Ascending aorta (tissue), 2 donors: ENCODE data around the gene ATP6V0E2. TPM values are rescaled to one million over a fixed set of nuclear protein-coding genes. Genes with fewer than 3 reads are reported as not detected.

Source experiments
- DNase-seq, 2 donors: peaks; one replicate each; pipeline ENCODE4 v3.0.0-alpha.2; 2019; ENCODE audit warnings: low spot score in 2 of 2
- H3K27ac ChIP-seq, 2 donors: fragments of 200-600 bp; sonication (generic); one replicate each; pipeline ENCODE4 v1.5.1; 2016 to 2017; ENCODE audit warnings: mild to moderate bottlenecking in 1 of 2
- H3K27me3 ChIP-seq: fragments of 200-600 bp; sonication (generic); one replicate; pipeline ENCODE4 v1.5.1; 2017
- H3K36me3 ChIP-seq, 2 donors: fragments of 200-600 bp; sonication (generic); one replicate each; pipeline ENCODE4 v1.5.1; 2016
- H3K4me1 ChIP-seq, 2 donors: fragments of 200-600 bp; sonication (generic); one replicate each; pipeline ENCODE4 v1.5.1; 2016 to 2017; ENCODE audit warnings: mild to moderate bottlenecking in 1 of 2
- H3K4me3 ChIP-seq, 2 donors: fragments of 200-600 bp; sonication (generic); one replicate each; pipeline ENCODE4 v1.5.1; 2016 to 2017; ENCODE audit warnings: mild to moderate bottlenecking in 1 of 2
- H3K9me3 ChIP-seq, 2 donors: fragments of 200-600 bp; sonication (generic); one replicate each; pipeline ENCODE4 v1.5.1; 2016
- CTCF ChIP-seq, 3 experiments: fragments of 200-600 bp in 2 of 3; fragments of 450-650 bp in 1 of 3; sonication (generic) in 2 of 3; IDR thresholded peaks; one replicate each; pipeline ENCODE4 v1.5.1; 2016 to 2019; ENCODE audit warnings: antibody characterized with exemption in 3 of 3, mild to moderate bottlenecking in 1 of 3, moderate library complexity in 1 of 3
- intact Hi-C: fragments of 100-400 bp; cut with DNase I; formaldehyde crosslinking; loops from one replicate; pipeline ENCODE4 v1.15.1; 2023
- total RNA-seq: library from RNA; depleted of rRNA; stranded (reverse); fragments of >200 nt; gene quantifications from one replicate; pipeline ENCODE4 v1.1.0, GENCODE V29; 2016

Gene ATP6V0E2
- total RNA-seq, 1 donor from 2014 or later = 29.5 TPM

- Histone ChIP-seq H3K9me3 (no peaks in the 10 kb centered on the region), H3K36me3 (peaks cover 51 to 74% of the 10 kb centered on the region in 2 donors), H3K4me3 (no peak overlapping the region), H3K27ac (no peak overlapping the region), H3K4me1 (no peaks in the 10 kb centered on the region), H3K27me3 (no peaks in the 10 kb centered on the region)
- no peak for DNase-seq
- intact Hi-C loops = no loop called here
- peak in 1 of 3 experiments; percentile 1 for TF ChIP-seq CTCF (IDR thresholded peaks at IDR 0.05)
Measured at GRCh38 chr7:149861728-149862045, 12.1 kb upstream of the ATP6V0E2 start.

GRCh38 chr7:149862156-149862555, 11.6 kb upstream of the ATP6V0E2 start:
- no peak for TF ChIP-seq CTCF (IDR thresholded peaks at IDR 0.05)
- no peaks in the 10 kb centered on the region for H3K9me3 ChIP-seq
- H3K4me3 ChIP-seq = no peak overlapping the region
- no peaks in the 10 kb centered on the region for H3K4me1 ChIP-seq
- intact Hi-C loops = no loop called here
- no peaks in the 10 kb centered on the region for H3K27me3 ChIP-seq
- no peak for DNase-seq
- peaks cover 51 to 77% of the 10 kb centered on the region in 2 donors for H3K36me3 ChIP-seq
- no peak overlapping the region for H3K27ac ChIP-seq

- intact Hi-C loops = no loop called here
- no peak overlapping the region for H3K27ac ChIP-seq
- H3K36me3 ChIP-seq = peaks cover 51 to 77% of the 10 kb centered on the region in 2 donors
- no peak for TF ChIP-seq CTCF (IDR thresholded peaks at IDR 0.05)
- no peaks in the 10 kb centered on the region for H3K9me3 ChIP-seq
- DNase-seq = no peak
- H3K4me3 ChIP-seq = no peak overlapping the region
- no peaks in the 10 kb centered on the region for H3K4me1 ChIP-seq
- no peaks in the 10 kb centered on the region for H3K27me3 ChIP-seq
Measured at GRCh38 chr7:149863500-149863899, 10.3 kb upstream of the ATP6V0E2 start.

GRCh38 chr7:149864023-149864422, 9.7 kb upstream of the ATP6V0E2 start:
- no peaks in the 10 kb centered on the region for H3K4me1 ChIP-seq
- H3K27ac ChIP-seq = no peak overlapping the region
- DNase-seq = no peak
- no peaks in the 10 kb centered on the region for H3K9me3 ChIP-seq
- H3K4me3 ChIP-seq = no peak overlapping the region
- intact Hi-C loops = no loop called here
- peaks cover 51 to 77% of the 10 kb centered on the region in 2 donors for H3K36me3 ChIP-seq
- H3K27me3 ChIP-seq = no peaks in the 10 kb centered on the region
- no peak for TF ChIP-seq CTCF (IDR thresholded peaks at IDR 0.05)

GRCh38 chr7:149864751-149865150, 9.0 kb upstream of the ATP6V0E2 start:
- H3K27ac ChIP-seq = no peak overlapping the region
- H3K4me3 ChIP-seq = no peak overlapping the region
- TF ChIP-seq CTCF (IDR thresholded peaks at IDR 0.05) = no peak
- no peaks in the 10 kb centered on the region for H3K4me1 ChIP-seq
- peaks cover 45 to 73% of the 10 kb centered on the region in 2 donors for H3K36me3 ChIP-seq
- intact Hi-C loops = no loop called here
- no peaks in the 10 kb centered on the region for H3K27me3 ChIP-seq
- no peaks in the 10 kb centered on the region for H3K9me3 ChIP-seq
- DNase-seq = no peak

GRCh38 chr7:149865437-149865836, 8.3 kb upstream of the ATP6V0E2 start:
- Histone ChIP-seq H3K9me3 (no peaks in the 10 kb centered on the region), H3K4me3 (no peak overlapping the region), H3K27ac (no peak overlapping the region), H3K27me3 (no peaks in the 10 kb centered on the region), H3K4me1 (no peaks in the 10 kb centered on the region), H3K36me3 (peaks cover 40 to 66% of the 10 kb centered on the region in 2 donors)
- no peak for DNase-seq
- intact Hi-C loops = no loop called here
- TF ChIP-seq CTCF (IDR thresholded peaks at IDR 0.05) = no peak
